GM12878 (cell line): ENCODE measurements around the gene RSPO4. TPM values are rescaled to one million over a fixed set of nuclear protein-coding genes. Genes with fewer than 3 reads are reported as not detected.

Experiments used
- ATAC-seq: fragments of 200-7000 bp; cut with Tn5 transposase; 3 replicates; pipeline ENCODE4 v1.9.1; 2020; ENCODE audit warnings: mild to moderate bottlenecking, moderate library complexity
- BruUV-seq: library from RNA; stranded (reverse); fragments of 400-500 nt; replicated peaks from 2 replicates; lab custom pipeline; 2021; lab: Mats Ljungman, UMichigan
- CTCF ChIA-PET: fragments of 300-600 bp; sonication (Branson Sonifier 250); formaldehyde crosslinking; extraction: SDS; loops from one replicate; lab custom pipeline; 2021; ENCODE audit warnings: inconsistent platforms; lab: Yijun Ruan, JAX
- POLR2A ChIA-PET: fragments of 350-600 bp; formaldehyde crosslinking; extraction: SDS; loops from one replicate; lab custom pipeline; 2021; ENCODE audit warnings: inconsistent platforms; lab: Charles Lee
- RAD21 ChIA-PET: fragments of 300-600 bp; sonication (Branson Sonifier 250); formaldehyde crosslinking; loops from one replicate; lab custom pipeline; 2023; ENCODE audit warnings: antibody characterized with exemption; ENCODE audit not compliant: unreplicated experiment; lab: Charles Lee
- SMC1A ChIA-PET: fragments of 300-600 bp; sonication (Branson Sonifier 250); formaldehyde crosslinking; loops from one replicate; lab custom pipeline; 2023; ENCODE audit not compliant: unreplicated experiment, uncharacterized antibody; lab: Charles Lee
- DNase-seq: peaks from one replicate; pipeline ENCODE4 v3.0.0-alpha.2; 2011; ENCODE audit warnings: low read depth, low spot score
- FAIRE-seq: peaks from 3 replicates; lab custom pipeline; 2011; peaks lifted over from hg19 to GRCh38; lab: Jason Lieb, UNC
- H2AFZ ChIP-seq: 2 replicates; pipeline ENCODE4 v1.6.0; 2011; ENCODE audit warnings: low read depth, low read length, control low read depth; ENCODE audit not compliant: control insufficient read depth
- H3K27ac ChIP-seq: 2 replicates; pipeline ENCODE4 v1.5.1; 2011; ENCODE audit warnings: control low read depth; ENCODE audit not compliant: control insufficient read depth, insufficient read depth
- H3K27me3 ChIP-seq, 2 experiments: replicated peaks in 1 of 2; 2 replicates each; pipeline versions ENCODE4 v1.6.0 to v1.6.1; 2011; ENCODE audit warnings: low read length in 1 of 2; ENCODE audit not compliant: control insufficient read depth in 2 of 2, insufficient read depth in 2 of 2
- H3K36me3 ChIP-seq, 2 experiments: 2 replicates each; pipeline ENCODE4 v1.5.1; 2011; ENCODE audit warnings: low read length in 1 of 2; ENCODE audit not compliant: control insufficient read depth in 2 of 2, insufficient read depth in 2 of 2
- H3K4me1 ChIP-seq: 2 replicates; pipeline ENCODE4 v1.6.1; 2011; ENCODE audit warnings: mild to moderate bottlenecking, low read length, moderate library complexity, mixed read lengths; ENCODE audit not compliant: control insufficient read depth, insufficient read depth
- H3K4me2 ChIP-seq: 2 replicates; pipeline ENCODE4 v1.6.0; 2011; ENCODE audit warnings: control low read depth; ENCODE audit not compliant: control insufficient read depth, insufficient read depth
- H3K4me3 ChIP-seq: fragments of 200-600 bp; sonication (generic); 2 replicates; pipeline ENCODE4 v1.5.1; 2016
- H3K79me2 ChIP-seq: 2 replicates; pipeline ENCODE4 v1.6.0; 2011; ENCODE audit warnings: low read length; ENCODE audit not compliant: control insufficient read depth, insufficient read depth
- H3K9ac ChIP-seq: 2 replicates; pipeline ENCODE4 v1.8.0; 2011; ENCODE audit warnings: low read length, control low read depth, mixed read lengths; ENCODE audit not compliant: control insufficient read depth, insufficient read depth
- H3K9me3 ChIP-seq: replicated peaks from 3 replicates; pipeline ENCODE4 v1.5.1; 2011; ENCODE audit warnings: mild to moderate bottlenecking, low read length; ENCODE audit not compliant: control insufficient read depth, insufficient read depth
- H4K20me1 ChIP-seq: 2 replicates; pipeline ENCODE4 v1.6.0; 2011; ENCODE audit not compliant: control insufficient read depth, insufficient read depth
- BCL3 ChIP-seq: IDR thresholded peaks from 2 replicates; pipeline ENCODE4 v1.6.1; 2011; ENCODE audit warnings: borderline replicate concordance, low read depth, mild to moderate bottlenecking, moderate library complexity, low read length; ENCODE audit not compliant: insufficient read depth, poor library complexity, severe bottlenecking
- ESRRA ChIP-seq: IDR thresholded peaks from 2 replicates; pipeline ENCODE4 v1.6.1; 2012; ENCODE audit warnings: mild to moderate bottlenecking, low read length, improper control_type of control experiment
- GATAD2B ChIP-seq: fragments of 450-650 bp; conservative IDR thresholded peaks from 2 replicates; pipeline ENCODE4 v1.6.1; 2017; ENCODE audit warnings: low read depth, mild to moderate bottlenecking, moderate library complexity
- IKZF1 ChIP-seq: fragments of 450-650 bp; conservative IDR thresholded peaks from 2 replicates; pipeline ENCODE4 v1.6.1; 2017; ENCODE audit warnings: antibody characterized with exemption, mild to moderate bottlenecking
- NKRF ChIP-seq: fragments of 450-650 bp; conservative IDR thresholded peaks from 2 replicates; pipeline ENCODE4 v1.6.1; 2017; ENCODE audit warnings: mild to moderate bottlenecking, moderate library complexity
- RBBP5 ChIP-seq: fragments of 200-600 bp; sonication (generic); conservative IDR thresholded peaks from 2 replicates; pipeline ENCODE4 v1.6.1; 2016
- SMAD5 ChIP-seq: IDR thresholded peaks from 2 replicates; pipeline ENCODE4 v1.6.1; 2016; ENCODE audit warnings: antibody characterized with exemption, low read depth
- STAT3 ChIP-seq: IDR thresholded peaks from 2 replicates; pipeline ENCODE4 v1.6.1; 2011; ENCODE audit warnings: low read depth, low read length, improper control_type of control experiment
- ZNF274 ChIP-seq: IDR thresholded peaks from one replicate; pipeline ENCODE4 v1.8.0; 2011; ENCODE audit not compliant: insufficient read length, insufficient read depth
- in situ Hi-C: fragments of 300-500 bp; cut with MboI; formaldehyde crosslinking; loops from 9 replicates; pipeline ENCODE4 v1.14.3; 2018; ENCODE audit warnings: mixed read lengths
- intact Hi-C: fragments of 100-400 bp; cut with micrococcal nuclease; formaldehyde crosslinking; loops from one replicate; pipeline ENCODE4 v1.14.2; 2022; ENCODE audit not compliant: unreplicated experiment
- polyA plus RNA-seq, 11 experiments: library from polyadenylated mRNA; depleted of rRNA in 4 of 11; unstranded in 6 of 11; stranded (reverse) in 5 of 11; fragments of >200 nt; fragmentation: Nextera tagmentation in 4 of 11; fragmentation: Illumina TruSeq in 1 of 11; extraction: Ambion mirVana in 4 of 11; extraction: Trizol in 1 of 11; gene quantifications; 1 replicate in 1 of 11; 2 replicates in 10 of 11; pipeline versions ENCODE4 v1.2.1 to v1.2.3, GENCODE V29; 2011 to 2016; ENCODE audit warnings: inconsistent platforms in 2 of 11, missing spikeins in 2 of 11, low read depth in 1 of 11
- total RNA-seq, 4 experiments: library from RNA; depleted of rRNA in 3 of 4; stranded (reverse); fragments of >200 nt in 3 of 4; fragmentation: Illumina TruSeq in 1 of 4; extraction: Trizol in 1 of 4; gene quantifications; 2 replicates each; pipeline versions ENCODE4 v1.2.1 to v1.2.3, GENCODE V29; 2013 to 2021
- TF ChIP-seq, protein P1 (sequence below): fragments of 450-650 bp; IDR thresholded peaks from 2 replicates; pipeline ENCODE4 v1.6.1; 2017; ENCODE audit warnings: antibody characterized with exemption, mild to moderate bottlenecking, moderate library complexity

Gene RSPO4
- total and polyA plus RNA-seq, 10 of the 15 experiments (the other 5 are each of a cell fraction or from before 2014, with no cell fraction given), result 0.06 TPM; not detected in 9

- no peaks in the 10 kb centered on the region for H3K36me3 ChIP-seq
- FAIRE-seq, result no peak
- TF ChIP-seq SMAD5, result no peak
- TF ChIP-seq GATAD2B, result no peak
- TF ChIP-seq, protein P1, sequence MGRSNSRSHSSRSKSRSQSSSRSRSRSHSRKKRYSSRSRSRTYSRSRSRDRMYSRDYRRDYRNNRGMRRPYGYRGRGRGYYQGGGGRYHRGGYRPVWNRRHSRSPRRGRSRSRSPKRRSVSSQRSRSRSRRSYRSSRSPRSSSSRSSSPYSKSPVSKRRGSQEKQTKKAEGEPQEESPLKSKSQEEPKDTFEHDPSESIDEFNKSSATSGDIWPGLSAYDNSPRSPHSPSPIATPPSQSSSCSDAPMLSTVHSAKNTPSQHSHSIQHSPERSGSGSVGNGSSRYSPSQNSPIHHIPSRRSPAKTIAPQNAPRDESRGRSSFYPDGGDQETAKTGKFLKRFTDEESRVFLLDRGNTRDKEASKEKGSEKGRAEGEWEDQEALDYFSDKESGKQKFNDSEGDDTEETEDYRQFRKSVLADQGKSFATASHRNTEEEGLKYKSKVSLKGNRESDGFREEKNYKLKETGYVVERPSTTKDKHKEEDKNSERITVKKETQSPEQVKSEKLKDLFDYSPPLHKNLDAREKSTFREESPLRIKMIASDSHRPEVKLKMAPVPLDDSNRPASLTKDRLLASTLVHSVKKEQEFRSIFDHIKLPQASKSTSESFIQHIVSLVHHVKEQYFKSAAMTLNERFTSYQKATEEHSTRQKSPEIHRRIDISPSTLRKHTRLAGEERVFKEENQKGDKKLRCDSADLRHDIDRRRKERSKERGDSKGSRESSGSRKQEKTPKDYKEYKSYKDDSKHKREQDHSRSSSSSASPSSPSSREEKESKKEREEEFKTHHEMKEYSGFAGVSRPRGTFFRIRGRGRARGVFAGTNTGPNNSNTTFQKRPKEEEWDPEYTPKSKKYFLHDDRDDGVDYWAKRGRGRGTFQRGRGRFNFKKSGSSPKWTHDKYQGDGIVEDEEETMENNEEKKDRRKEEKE, result no peak
- no peak for TF ChIP-seq IKZF1
- TF ChIP-seq RBBP5, result no peak
- TF ChIP-seq ESRRA, result no peak
- no peak for TF ChIP-seq ZNF274
- TF ChIP-seq NKRF, result no peak
- no peak for TF ChIP-seq BCL3
- no peak for TF ChIP-seq STAT3
- RAD21 ChIA-PET, result no interaction called here
- no peak overlapping the region for H3K27ac ChIP-seq
- H3K4me3 ChIP-seq, result no peak overlapping the region
- no peaks in the 10 kb centered on the region; a peak in 1 of 4 replicates for H3K27me3 ChIP-seq
- H3K4me2 ChIP-seq, result no peak overlapping the region
- SMC1A ChIA-PET, result no interaction called here
- intact Hi-C loops (no loop called here), in situ Hi-C loops (no loop called here)
- BruUV-seq, result no TSS peak
- H4K20me1 ChIP-seq, result no peaks in the 10 kb centered on the region
- POLR2A ChIA-PET, result no interaction called here
- no peaks in the 10 kb centered on the region for H3K79me2 ChIP-seq
- no peak overlapping the region for H3K9ac ChIP-seq
- H2AFZ ChIP-seq, result no peak overlapping the region
- H3K9me3 ChIP-seq, result no peaks in the 10 kb centered on the region
- no peak for ATAC-seq
- DNase-seq, result no peak
- CTCF ChIA-PET, result no interaction called here
- no peaks in the 10 kb centered on the region for H3K4me1 ChIP-seq
These were observed 20.8 kb upstream of the RSPO4 start for GRCh38 chr20:1022871-1023270.
